Kidney epithelial cell (primary cell): ENCODE measurements around the gene TAF5L. TPM values are rescaled to one million over a fixed set of nuclear protein-coding genes. Genes with fewer than 3 reads are reported as not detected.

Experiments used
- DNase-seq: peaks from one replicate; pipeline ENCODE4 v3.0.0-alpha.2; 2010; ENCODE audit warnings: low read depth
- H3K27me3 ChIP-seq: 2 replicates; pipeline ENCODE4 v1.6.0; 2011; ENCODE audit warnings: low read length; ENCODE audit not compliant: control insufficient read depth, insufficient read depth
- H3K36me3 ChIP-seq: 2 replicates; pipeline ENCODE4 v1.5.1; 2011; ENCODE audit warnings: low read length; ENCODE audit not compliant: control insufficient read depth, insufficient read depth
- H3K4me3 ChIP-seq: 2 replicates; pipeline ENCODE4 v1.5.1; 2011; ENCODE audit warnings: low read depth, mild to moderate bottlenecking, control low read depth, low read length
- total RNA-seq: library from RNA; depleted of rRNA; stranded (reverse); fragments of >200 nt; gene quantifications from 2 replicates; pipeline ENCODE4 v1.2.3, GENCODE V29; 2015
- TF ChIP-seq, protein P1 (sequence below): IDR thresholded peaks from 2 replicates; pipeline ENCODE4 v1.5.1; 2011; ENCODE audit warnings: mild to moderate bottlenecking, moderate library complexity, low read length, control low read depth, inconsistent platforms; ENCODE audit not compliant: insufficient read depth, poor library complexity, severe bottlenecking

TAF5L gene
- total RNA-seq, 1 donor from 2014 or later = 14.5 TPM

DNA sequence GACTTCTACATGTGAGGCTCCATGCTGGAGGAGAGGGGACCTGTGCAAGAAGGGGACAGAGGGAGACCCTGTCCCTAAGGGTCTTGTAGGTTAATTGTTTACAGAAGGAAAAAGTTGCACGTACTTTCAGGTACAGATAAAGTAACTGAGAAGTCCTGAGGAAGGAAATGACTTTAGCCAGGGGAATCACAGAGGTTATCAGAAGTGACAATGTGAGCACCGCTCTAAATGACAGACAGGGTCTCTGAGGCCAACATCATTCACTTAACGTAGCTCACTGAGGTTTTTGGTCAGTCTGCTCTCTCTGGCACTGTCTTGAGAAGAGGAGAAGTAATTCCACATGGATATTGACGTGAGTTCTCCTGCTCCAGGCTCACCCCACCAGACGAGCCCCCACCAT is 12.0 kb downstream of the TAF5L start:
- DNase-seq = no peak
- Histone ChIP-seq H3K36me3 (peaks cover 1% of the 10 kb centered on the region), H3K4me3 (no peak overlapping the region), H3K27me3 (no peaks in the 10 kb centered on the region)
- TF ChIP-seq, protein P1, sequence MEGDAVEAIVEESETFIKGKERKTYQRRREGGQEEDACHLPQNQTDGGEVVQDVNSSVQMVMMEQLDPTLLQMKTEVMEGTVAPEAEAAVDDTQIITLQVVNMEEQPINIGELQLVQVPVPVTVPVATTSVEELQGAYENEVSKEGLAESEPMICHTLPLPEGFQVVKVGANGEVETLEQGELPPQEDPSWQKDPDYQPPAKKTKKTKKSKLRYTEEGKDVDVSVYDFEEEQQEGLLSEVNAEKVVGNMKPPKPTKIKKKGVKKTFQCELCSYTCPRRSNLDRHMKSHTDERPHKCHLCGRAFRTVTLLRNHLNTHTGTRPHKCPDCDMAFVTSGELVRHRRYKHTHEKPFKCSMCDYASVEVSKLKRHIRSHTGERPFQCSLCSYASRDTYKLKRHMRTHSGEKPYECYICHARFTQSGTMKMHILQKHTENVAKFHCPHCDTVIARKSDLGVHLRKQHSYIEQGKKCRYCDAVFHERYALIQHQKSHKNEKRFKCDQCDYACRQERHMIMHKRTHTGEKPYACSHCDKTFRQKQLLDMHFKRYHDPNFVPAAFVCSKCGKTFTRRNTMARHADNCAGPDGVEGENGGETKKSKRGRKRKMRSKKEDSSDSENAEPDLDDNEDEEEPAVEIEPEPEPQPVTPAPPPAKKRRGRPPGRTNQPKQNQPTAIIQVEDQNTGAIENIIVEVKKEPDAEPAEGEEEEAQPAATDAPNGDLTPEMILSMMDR = no peak

DNA sequence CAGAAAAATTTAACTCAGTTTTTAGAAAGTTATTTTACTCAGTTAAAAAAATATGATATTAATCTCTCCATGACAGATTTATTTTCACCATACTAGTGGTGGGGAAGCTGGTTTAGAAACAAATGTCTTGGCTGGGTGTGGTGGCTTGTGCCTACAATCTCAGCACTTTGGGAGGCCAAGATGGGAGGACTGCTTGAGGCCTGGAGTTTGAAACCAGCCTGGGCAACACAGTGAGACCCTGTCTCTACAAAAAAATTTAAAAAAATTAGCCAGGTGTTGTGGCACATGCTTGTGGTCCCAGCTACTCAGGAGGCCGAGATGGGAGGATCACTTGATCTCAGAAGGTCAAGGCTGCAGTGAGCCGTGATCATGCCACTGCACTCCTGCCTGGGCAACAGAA is 17.3 kb downstream of the TAF5L start:
- DNase-seq = no peak
- H3K36me3 ChIP-seq = peaks cover 1% of the 10 kb centered on the region
- TF ChIP-seq, protein P1 = no peak
- H3K27me3 ChIP-seq = no peaks in the 10 kb centered on the region
- H3K4me3 ChIP-seq = no peak overlapping the region

DNA sequence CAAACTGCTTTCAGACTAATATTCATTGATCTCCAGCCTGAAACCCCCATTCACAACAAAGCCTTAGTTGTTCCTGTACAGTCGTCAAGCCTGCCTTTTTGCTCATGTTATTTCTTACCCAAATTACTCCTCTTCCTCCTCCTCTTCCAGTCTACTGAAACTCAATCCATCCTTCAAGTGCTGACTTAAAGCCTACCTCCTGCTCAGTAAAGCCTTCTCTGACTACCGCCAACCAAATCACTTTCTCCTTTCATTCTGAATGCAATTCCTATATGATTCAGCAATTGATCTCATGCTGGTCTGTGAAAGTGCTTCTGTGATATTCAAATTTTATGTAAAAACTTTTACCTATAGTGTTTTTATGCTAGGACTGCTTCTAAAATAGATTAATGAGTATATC is 18.6 kb downstream of the TAF5L start:
- TF ChIP-seq, protein P1 = no peak
- no peak for DNase-seq
- Histone ChIP-seq H3K36me3 (peaks cover under 1% of the 10 kb centered on the region), H3K27me3 (no peaks in the 10 kb centered on the region), H3K4me3 (no peak overlapping the region)

DNA sequence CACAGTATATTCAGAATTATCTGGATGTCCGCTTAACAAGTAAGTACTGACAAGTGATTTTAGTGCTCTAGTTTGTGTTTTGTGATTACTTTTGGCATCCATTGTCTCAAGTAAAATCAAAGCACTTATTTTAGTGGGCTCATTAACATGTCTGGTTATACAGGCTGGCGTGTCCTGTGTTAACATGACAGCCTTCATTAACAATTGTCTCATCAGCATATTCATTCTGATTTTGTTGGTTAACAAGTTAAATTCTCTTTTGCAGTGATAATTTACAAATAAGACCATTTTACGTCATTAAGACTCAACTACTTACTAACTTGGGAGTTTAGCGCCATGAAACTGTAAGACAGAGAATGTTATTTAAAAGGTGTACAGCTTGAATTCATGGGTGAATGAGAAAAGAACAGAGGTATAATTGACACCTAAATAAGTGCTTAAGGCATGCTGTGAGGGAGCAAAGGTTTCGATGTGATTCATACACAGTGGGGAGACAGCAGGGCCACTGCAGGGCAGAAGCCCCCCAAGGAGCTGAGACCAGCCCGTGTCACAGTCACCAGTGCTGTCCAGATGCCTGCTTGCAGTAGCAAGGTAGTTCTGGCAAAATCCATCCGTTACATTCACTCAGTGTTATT is 22.4 kb downstream of the TAF5L start:
- H3K4me3 ChIP-seq = no peak overlapping the region
- TF ChIP-seq, protein P1 = no peak
- no peaks in the 10 kb centered on the region for H3K36me3 ChIP-seq

DNA sequence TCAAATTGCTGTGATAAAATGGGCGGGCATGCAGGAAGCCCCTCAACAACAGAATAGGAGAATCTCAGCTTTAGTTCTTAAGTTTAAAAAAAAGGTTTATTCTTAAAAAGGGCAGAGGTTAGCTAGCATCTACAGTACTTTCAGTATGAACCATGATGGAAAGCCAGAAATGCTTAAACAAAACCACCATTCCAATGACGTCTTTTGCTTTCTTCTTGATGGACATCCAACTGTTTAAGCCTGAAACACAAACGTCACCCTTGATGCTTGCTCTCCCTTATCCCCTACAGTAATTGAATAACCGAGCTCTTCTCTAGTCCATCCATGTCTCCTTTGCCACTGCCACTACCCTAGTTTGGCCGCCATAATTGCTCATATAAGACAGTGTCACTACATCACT is 25.7 kb downstream of the TAF5L start:
- no peak for DNase-seq
- H3K27me3 ChIP-seq = no peaks in the 10 kb centered on the region
- no peak overlapping the region for H3K4me3 ChIP-seq
- TF ChIP-seq, protein P1 = no peak
- H3K36me3 ChIP-seq = no peaks in the 10 kb centered on the region

More for the DNA sequence above, 22.4 kb downstream of the TAF5L start:
- DNase-seq = no peak
- H3K27me3 ChIP-seq = no peaks in the 10 kb centered on the region

DNA sequence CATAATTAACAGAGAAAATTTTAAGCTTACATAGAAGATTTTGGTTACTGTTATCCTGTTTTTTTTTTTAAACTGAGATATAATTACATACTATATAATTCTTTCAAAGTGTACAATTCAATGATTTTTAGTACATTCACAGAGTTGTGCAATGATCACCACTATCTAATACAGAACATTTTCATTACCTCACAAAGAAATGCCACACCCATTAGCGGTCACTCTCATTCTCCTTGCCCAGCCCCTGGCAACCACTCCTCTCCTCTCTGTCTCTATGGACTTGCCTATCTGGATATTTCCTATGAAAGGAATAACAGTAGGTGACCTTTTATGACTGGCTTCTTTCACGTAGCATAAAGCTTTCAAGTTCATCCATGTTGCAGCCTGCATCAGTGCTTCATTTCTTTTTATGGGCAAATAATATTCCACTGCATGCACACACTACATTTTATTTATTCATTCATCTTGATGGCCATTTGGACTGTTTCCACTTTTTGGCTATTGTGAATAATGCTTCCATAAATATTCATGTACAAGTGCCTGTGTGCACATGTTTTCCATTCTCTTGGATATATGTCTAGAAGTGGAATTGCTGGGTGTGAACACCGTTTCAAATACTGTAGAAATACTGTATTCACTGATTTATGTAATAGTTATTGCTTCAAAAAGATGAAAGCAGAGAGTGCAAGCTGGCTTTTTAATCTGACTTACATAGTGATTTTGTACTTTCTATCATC is 26.5 kb downstream of the TAF5L start:
- H3K4me3 ChIP-seq = no peak overlapping the region
- no peak for DNase-seq
- TF ChIP-seq, protein P1 = no peak
- no peaks in the 10 kb centered on the region for H3K27me3 ChIP-seq
- no peaks in the 10 kb centered on the region for H3K36me3 ChIP-seq
